Measurements from ENCODE around the gene CFTR.

The CFTR gene

DNA sequence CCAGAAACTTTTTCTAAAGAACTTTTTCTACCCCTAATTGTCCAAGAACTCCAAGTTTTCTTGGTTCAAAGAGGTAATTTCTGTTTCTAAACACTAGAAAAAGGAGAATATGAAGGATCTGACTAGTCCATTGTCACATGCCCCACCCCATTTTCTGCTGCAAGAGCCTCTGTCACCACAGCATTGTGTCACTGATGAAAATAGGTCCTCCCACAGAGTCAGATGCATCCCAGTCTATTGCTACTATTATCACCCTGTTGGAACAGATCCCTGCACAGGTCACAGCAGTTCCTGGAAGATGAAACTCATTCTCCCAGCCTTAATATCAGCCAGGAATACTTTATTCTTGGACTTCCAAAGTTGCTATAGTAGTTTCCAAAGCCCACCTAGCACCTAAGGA lies 7.5 kb upstream of the CFTR start:
- TF ChIP-seq, protein P1, sequence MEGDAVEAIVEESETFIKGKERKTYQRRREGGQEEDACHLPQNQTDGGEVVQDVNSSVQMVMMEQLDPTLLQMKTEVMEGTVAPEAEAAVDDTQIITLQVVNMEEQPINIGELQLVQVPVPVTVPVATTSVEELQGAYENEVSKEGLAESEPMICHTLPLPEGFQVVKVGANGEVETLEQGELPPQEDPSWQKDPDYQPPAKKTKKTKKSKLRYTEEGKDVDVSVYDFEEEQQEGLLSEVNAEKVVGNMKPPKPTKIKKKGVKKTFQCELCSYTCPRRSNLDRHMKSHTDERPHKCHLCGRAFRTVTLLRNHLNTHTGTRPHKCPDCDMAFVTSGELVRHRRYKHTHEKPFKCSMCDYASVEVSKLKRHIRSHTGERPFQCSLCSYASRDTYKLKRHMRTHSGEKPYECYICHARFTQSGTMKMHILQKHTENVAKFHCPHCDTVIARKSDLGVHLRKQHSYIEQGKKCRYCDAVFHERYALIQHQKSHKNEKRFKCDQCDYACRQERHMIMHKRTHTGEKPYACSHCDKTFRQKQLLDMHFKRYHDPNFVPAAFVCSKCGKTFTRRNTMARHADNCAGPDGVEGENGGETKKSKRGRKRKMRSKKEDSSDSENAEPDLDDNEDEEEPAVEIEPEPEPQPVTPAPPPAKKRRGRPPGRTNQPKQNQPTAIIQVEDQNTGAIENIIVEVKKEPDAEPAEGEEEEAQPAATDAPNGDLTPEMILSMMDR (IDR thresholded peaks at IDR 0.05; ENCODE audit: low read depth, low read length, missing control alignments), result no peak
- DNase-seq, result no peak
- Histone ChIP-seq H3K36me3 (replicated peaks) (no peaks in the 10 kb centered on the region), H3K27ac (no peak overlapping the region), H3K4me3 (ENCODE audit: low read depth, low read length) (no peak overlapping the region), H3K27me3 (replicated peaks) (no peaks in the 10 kb centered on the region)
- in situ Hi-C loops (cut with HindIII; ENCODE audit: low pct_ligation_motif_present, low sequenced_read_pairs), result no loop called here

GRCh38 chr7:117476557-117477215 lies 3.1 kb upstream of the CFTR start:
- in situ Hi-C loops (cut with HindIII; ENCODE audit: low pct_ligation_motif_present, low sequenced_read_pairs), result no loop called here
- DNase-seq, result no peak
- no peaks in the 10 kb centered on the region for H3K36me3 ChIP-seq (replicated peaks)
- no peak overlapping the region for H3K27ac ChIP-seq
- TF ChIP-seq, protein P1 (IDR thresholded peaks at IDR 0.05; ENCODE audit: low read depth, low read length, missing control alignments), result no peak
- H3K27me3 ChIP-seq (replicated peaks), result peaks cover 21% of the 10 kb centered on the region
- no peak overlapping the region for H3K4me3 ChIP-seq (ENCODE audit: low read depth, low read length)

- Histone ChIP-seq H3K4me3 (ENCODE audit: low read depth, low read length) (peak overlapping the region; percentile 52), H3K36me3 (replicated peaks) (no peaks in the 10 kb centered on the region), H3K27me3 (replicated peaks) (peaks cover 21% of the 10 kb centered on the region), H3K27ac (no peak overlapping the region)
- TF ChIP-seq, protein P1 (IDR thresholded peaks at IDR 0.05; ENCODE audit: low read depth, low read length, missing control alignments), result no peak
- DNase-seq, result no peak
- in situ Hi-C loops (cut with HindIII; ENCODE audit: low pct_ligation_motif_present, low sequenced_read_pairs), result no loop called here
Observed at GRCh38 chr7:117478836-117479224, 995 bp upstream of the CFTR start.

DNA sequence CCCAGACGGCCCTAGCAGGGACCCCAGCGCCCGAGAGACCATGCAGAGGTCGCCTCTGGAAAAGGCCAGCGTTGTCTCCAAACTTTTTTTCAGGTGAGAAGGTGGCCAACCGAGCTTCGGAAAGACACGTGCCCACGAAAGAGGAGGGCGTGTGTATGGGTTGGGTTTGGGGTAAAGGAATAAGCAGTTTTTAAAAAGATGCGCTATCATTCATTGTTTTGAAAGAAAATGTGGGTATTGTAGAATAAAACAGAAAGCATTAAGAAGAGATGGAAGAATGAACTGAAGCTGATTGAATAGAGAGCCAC lies 184 bp downstream of the CFTR start:
- H3K36me3 ChIP-seq (replicated peaks), result no peaks in the 10 kb centered on the region
- H3K4me3 ChIP-seq (ENCODE audit: low read depth, low read length), result peak overlapping the region; percentile 52
- H3K27me3 ChIP-seq (replicated peaks), result peaks cover 21% of the 10 kb centered on the region
- TF ChIP-seq, protein P1 (IDR thresholded peaks at IDR 0.05; ENCODE audit: low read depth, low read length, missing control alignments), result no peak
- H3K27ac ChIP-seq, result no peak overlapping the region
- no peak for DNase-seq
- in situ Hi-C loops (cut with HindIII; ENCODE audit: low pct_ligation_motif_present, low sequenced_read_pairs), result no loop called here

DNA sequence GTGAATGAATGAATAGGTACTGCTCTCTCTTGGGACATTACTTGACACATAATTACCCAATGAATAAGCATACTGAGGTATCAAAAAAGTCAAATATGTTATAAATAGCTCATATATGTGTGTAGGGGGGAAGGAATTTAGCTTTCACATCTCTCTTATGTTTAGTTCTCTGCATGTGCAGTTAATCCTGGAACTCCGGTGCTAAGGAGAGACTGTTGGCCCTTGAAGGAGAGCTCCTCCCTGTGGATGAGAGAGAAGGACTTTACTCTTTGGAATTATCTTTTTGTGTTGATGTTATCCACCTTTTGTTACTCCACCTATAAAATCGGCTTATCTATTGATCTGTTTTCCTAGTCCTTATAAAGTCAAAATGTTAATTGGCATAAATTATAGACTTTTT lies 1.2 kb downstream of the CFTR start:
- H3K4me3 ChIP-seq (ENCODE audit: low read depth, low read length), result no peak overlapping the region
- H3K27ac ChIP-seq, result no peak overlapping the region
- in situ Hi-C loops (cut with HindIII; ENCODE audit: low pct_ligation_motif_present, low sequenced_read_pairs), result no loop called here
- peaks cover 21% of the 10 kb centered on the region for H3K27me3 ChIP-seq (replicated peaks)
- DNase-seq, result no peak
- TF ChIP-seq, protein P1 (IDR thresholded peaks at IDR 0.05; ENCODE audit: low read depth, low read length, missing control alignments), result peak; percentile 9
- H3K36me3 ChIP-seq (replicated peaks), result no peaks in the 10 kb centered on the region

- no peak for DNase-seq
- TF ChIP-seq, protein P1 (IDR thresholded peaks at IDR 0.05; ENCODE audit: low read depth, low read length, missing control alignments), result no peak
- Histone ChIP-seq H3K36me3 (replicated peaks) (no peaks in the 10 kb centered on the region), H3K4me3 (ENCODE audit: low read depth, low read length) (no peak overlapping the region), H3K27ac (no peak overlapping the region), H3K27me3 (replicated peaks) (peaks cover 4% of the 10 kb centered on the region)
- in situ Hi-C loops (cut with HindIII; ENCODE audit: low pct_ligation_motif_present, low sequenced_read_pairs), result no loop called here
Observed at GRCh38 chr7:117485118-117485620, 5.3 kb downstream of the CFTR start.

Measured in brain microvascular endothelial cell (primary cell).